Breast epithelium (tissue), 4 donors: ENCODE measurements around the gene VPS9D1. TPM values are rescaled to one million over a fixed set of nuclear protein-coding genes. Genes with fewer than 3 reads are reported as not detected.

Source experiments
- DNase-seq, 2 donors: peaks; one replicate each; pipeline ENCODE4 v3.0.0-alpha.2; 2019; ENCODE audit warnings: low spot score in 2 of 2
- H3K27ac ChIP-seq, 2 donors: fragments of 200-600 bp; sonication (generic) in 1 of 2; one replicate each; pipeline ENCODE4 v1.5.1; 2016 to 2019; ENCODE audit warnings: mild to moderate bottlenecking in 1 of 2
- H3K27me3 ChIP-seq, 2 donors: fragments of 200-600 bp; sonication (generic) in 1 of 2; one replicate each; pipeline versions ENCODE4 v1.5.1 to v1.6.0; 2017 to 2019; ENCODE audit warnings: control low read depth in 1 of 2, mild to moderate bottlenecking in 1 of 2
- H3K36me3 ChIP-seq: fragments of 200-600 bp; one replicate; pipeline ENCODE4 v1.5.1; 2019
- H3K4me1 ChIP-seq, 2 donors: fragments of 200-600 bp; sonication (generic); one replicate each; pipeline ENCODE4 v1.5.1; 2016 to 2019; ENCODE audit warnings: control low read depth in 1 of 2
- H3K4me3 ChIP-seq, 3 donors: fragments of 200-600 bp; sonication (generic); 1 replicate in 2 of 3; 2 replicates in 1 of 3; pipeline ENCODE4 v1.5.1; 2016 to 2019; ENCODE audit warnings: mild to moderate bottlenecking in 3 of 3, moderate library complexity in 2 of 3
- H3K9me3 ChIP-seq, 2 donors: fragments of 200-600 bp; sonication (generic) in 1 of 2; one replicate each; pipeline ENCODE4 v1.5.1; 2016 to 2019; ENCODE audit warnings: control low read depth in 1 of 2
- CTCF ChIP-seq, 3 donors: fragments of 450-650 bp; IDR thresholded peaks; one replicate each; pipeline ENCODE4 v1.5.1; 2016 to 2017; ENCODE audit warnings: antibody characterized with exemption in 3 of 3, mild to moderate bottlenecking in 3 of 3, moderate library complexity in 3 of 3
- POLR2A ChIP-seq: fragments of 450-650 bp; IDR thresholded peaks from one replicate; pipeline ENCODE4 v1.6.1; 2016; ENCODE audit warnings: antibody characterized with exemption, mild to moderate bottlenecking, moderate library complexity
- POLR2AphosphoS5 ChIP-seq, 3 donors: sonication (generic); formaldehyde crosslinking; IDR thresholded peaks; one replicate each; pipeline ENCODE4 v1.6.1; 2017; ENCODE audit warnings: antibody characterized with exemption in 3 of 3
- intact Hi-C: fragments of 100-400 bp; cut with DNase I; formaldehyde crosslinking; loops from one replicate; pipeline ENCODE4 v1.15.1; 2023; ENCODE audit warnings: low total_unique reads
- total RNA-seq, 3 donors: library from RNA; depleted of rRNA; stranded (reverse); fragments of >200 nt; gene quantifications; one replicate each; pipeline ENCODE4 v1.1.0, GENCODE V29; 2016

The VPS9D1 gene
- total RNA-seq, 3 donors from 2014 or later: 4.8 to 6.6 (median 5.4) TPM

- no peak overlapping the region for H3K4me3 ChIP-seq
- no peaks in the 10 kb centered on the region for H3K27me3 ChIP-seq
- no peak overlapping the region for H3K27ac ChIP-seq
- intact Hi-C loops: no loop called here
- H3K9me3 ChIP-seq: no peaks in the 10 kb centered on the region
- H3K4me1 ChIP-seq: no peaks in the 10 kb centered on the region
- TF ChIP-seq CTCF (IDR thresholded peaks at IDR 0.05) (no peak), POLR2AphosphoS5 (IDR thresholded peaks at IDR 0.05) (no peak), POLR2A (no peak)
- no peak for DNase-seq
- peaks cover 21% of the 10 kb centered on the region for H3K36me3 ChIP-seq
Measured at GRCh38 chr16:89737341-89738071, 16.8 kb upstream of the VPS9D1 start.

- DNase-seq: no peak
- Histone ChIP-seq H3K9me3 (no peaks in the 10 kb centered on the region), H3K36me3 (peaks cover 21% of the 10 kb centered on the region), H3K27ac (no peak overlapping the region), H3K4me3 (no peak overlapping the region), H3K27me3 (no peaks in the 10 kb centered on the region), H3K4me1 (no peaks in the 10 kb centered on the region)
- TF ChIP-seq POLR2AphosphoS5 (IDR thresholded peaks at IDR 0.05): no peak
- no peak for TF ChIP-seq POLR2A
- no peak for TF ChIP-seq CTCF (IDR thresholded peaks at IDR 0.05)
- intact Hi-C loops: no loop called here
Measured at GRCh38 chr16:89736554-89736953, 15.9 kb upstream of the VPS9D1 start.

- no peak for TF ChIP-seq POLR2AphosphoS5 (IDR thresholded peaks at IDR 0.05)
- TF ChIP-seq CTCF (IDR thresholded peaks at IDR 0.05): no peak
- no peak for TF ChIP-seq POLR2A
- no peak for DNase-seq
- no peak overlapping the region for H3K27ac ChIP-seq
- H3K36me3 ChIP-seq: peaks cover 21% of the 10 kb centered on the region
- no peaks in the 10 kb centered on the region for H3K9me3 ChIP-seq
- no peaks in the 10 kb centered on the region for H3K27me3 ChIP-seq
- intact Hi-C loops: no loop called here
- no peaks in the 10 kb centered on the region for H3K4me1 ChIP-seq
- no peak overlapping the region for H3K4me3 ChIP-seq
Measured at GRCh38 chr16:89733792-89734191, 13.1 kb upstream of the VPS9D1 start.

GRCh38 chr16:89733322-89733721 lies 12.6 kb upstream of the VPS9D1 start:
- H3K4me3 ChIP-seq: no peak overlapping the region
- no peak overlapping the region for H3K27ac ChIP-seq
- no peak for TF ChIP-seq POLR2AphosphoS5 (IDR thresholded peaks at IDR 0.05)
- no peak for TF ChIP-seq POLR2A
- no peak for TF ChIP-seq CTCF (IDR thresholded peaks at IDR 0.05)
- H3K27me3 ChIP-seq: no peaks in the 10 kb centered on the region
- no peaks in the 10 kb centered on the region for H3K4me1 ChIP-seq
- peaks cover 16% of the 10 kb centered on the region for H3K36me3 ChIP-seq
- no peaks in the 10 kb centered on the region for H3K9me3 ChIP-seq
- intact Hi-C loops: no loop called here
- no peak for DNase-seq

- TF ChIP-seq POLR2AphosphoS5 (IDR thresholded peaks at IDR 0.05) (no peak), CTCF (IDR thresholded peaks at IDR 0.05) (no peak), POLR2A (no peak)
- Histone ChIP-seq H3K27me3 (no peaks in the 10 kb centered on the region), H3K4me3 (no peak overlapping the region), H3K9me3 (no peaks in the 10 kb centered on the region), H3K27ac (no peak overlapping the region), H3K36me3 (peaks cover 12% of the 10 kb centered on the region), H3K4me1 (no peaks in the 10 kb centered on the region)
- DNase-seq: no peak
- intact Hi-C loops: no loop called here
Measured at GRCh38 chr16:89732918-89733242, 12.2 kb upstream of the VPS9D1 start.
